HG03108 (cell line): ENCODE data around the gene CAPN1.

Experiments used
- ATAC-seq: cut with Tn5 transposase; IDR thresholded peaks from one replicate; pipeline ENCODE4 v1.9.1; 2021; ENCODE audit warnings: moderate library complexity; ENCODE audit not compliant: unreplicated experiment

Gene CAPN1

DNA sequence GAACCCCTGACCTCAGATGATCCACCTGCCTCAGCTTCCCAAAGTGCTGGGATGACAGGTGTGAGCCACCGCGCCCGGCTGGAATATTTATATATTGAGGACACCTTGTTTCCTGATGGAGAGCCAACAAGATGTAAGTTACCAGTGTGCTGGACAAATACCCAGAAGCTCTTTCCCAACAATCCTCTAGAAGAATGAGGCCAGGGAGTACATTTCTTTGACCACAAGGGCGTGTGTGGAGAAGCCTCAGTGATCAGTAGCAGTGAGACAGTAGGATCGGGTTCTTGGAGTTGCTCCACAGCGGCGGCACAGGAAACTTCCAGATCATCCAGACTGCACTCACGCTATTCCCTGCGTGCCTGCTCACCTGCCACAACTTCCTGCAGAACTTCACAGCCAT, 69.7 kb downstream of the CAPN1 start:
- no peak for ATAC-seq

DNA sequence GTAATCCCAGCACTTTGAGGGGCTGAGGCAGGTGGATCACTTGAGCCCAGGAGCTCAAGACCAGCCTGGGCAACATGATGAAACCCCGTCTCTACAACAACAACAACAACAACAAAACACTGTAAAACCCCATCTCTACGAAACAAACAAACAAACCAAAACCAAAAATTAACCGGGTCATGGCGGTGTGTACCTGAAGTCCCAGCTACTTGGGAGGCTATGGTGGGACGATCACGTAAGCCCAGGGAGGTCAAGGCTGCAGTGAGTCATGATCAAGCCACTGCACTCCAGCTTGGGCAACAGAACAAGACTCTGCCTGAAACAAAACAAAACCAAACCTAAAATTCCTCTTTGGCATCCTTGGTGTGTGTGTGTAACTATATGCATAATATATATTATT, 73.0 kb downstream of the CAPN1 start:
- ATAC-seq: no peak

- no peak for ATAC-seq
These were observed 77.3 kb downstream of the CAPN1 start for GRCh38 chr11:65258988-65259387.

DNA sequence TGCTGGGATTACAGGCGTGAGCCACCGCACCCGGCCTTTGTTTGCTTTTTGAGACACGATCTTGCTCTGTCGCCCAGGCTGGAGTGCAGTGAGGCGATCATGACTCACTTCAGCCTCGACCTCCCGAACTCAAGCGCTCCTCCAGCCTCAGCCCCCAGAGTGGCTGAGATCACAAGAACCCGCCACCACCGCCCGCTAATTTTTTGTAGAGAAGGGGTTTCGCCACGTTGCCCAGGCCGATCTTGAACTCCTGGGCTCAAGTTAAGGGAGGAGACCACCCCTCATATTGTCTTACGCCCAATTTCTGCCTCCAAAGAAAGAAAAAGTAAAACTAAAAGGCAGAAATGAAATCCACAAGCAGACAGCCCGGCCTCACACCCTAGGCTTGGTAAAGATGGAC, 78.6 kb downstream of the CAPN1 start:
- ATAC-seq: no peak

DNA sequence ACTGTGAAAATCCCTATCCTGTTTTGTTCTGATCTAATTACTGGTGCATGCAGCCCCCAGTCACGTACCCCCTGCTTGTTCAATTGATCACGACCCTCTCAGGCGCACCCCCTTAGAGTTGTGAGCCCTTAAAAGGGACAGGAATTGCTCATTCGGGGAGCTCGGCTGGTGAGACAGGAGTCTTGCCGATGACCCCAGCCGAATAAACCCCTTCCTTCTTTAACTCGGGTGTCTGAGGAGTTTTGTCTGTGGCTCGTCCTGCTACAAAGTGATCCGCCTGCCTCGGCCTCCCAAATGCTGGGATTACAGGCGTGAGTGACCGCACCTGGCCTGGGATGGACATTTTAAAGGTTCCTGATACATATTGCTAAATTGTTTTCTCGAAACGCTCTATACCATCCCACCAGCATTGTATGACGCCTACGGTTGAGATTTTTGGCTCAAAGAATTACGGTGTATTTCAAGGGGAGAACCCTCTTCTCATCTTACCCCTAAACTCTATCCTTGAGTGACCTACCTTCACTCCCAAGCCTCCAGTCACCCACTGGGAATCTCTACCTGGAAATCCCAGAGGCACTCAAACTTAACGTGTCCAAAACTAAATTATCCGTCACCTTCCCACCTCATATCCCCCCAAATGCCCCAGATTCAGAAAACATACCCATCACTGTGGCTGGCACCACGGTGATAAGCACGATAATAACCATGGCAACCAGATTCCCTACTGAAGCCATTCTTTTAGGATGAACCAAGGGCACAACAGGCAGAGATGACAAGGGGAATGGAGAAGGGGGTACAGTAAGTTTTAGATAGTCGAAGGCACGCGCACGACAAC, 79.2 kb downstream of the CAPN1 start:
- ATAC-seq: no peak
